GM21737 (cell line): Measurements from ENCODE around the gene BUD31.
"Not testable (repeated sequence)": the region's sequence is repeated elsewhere in the genome, so short reads cannot be mapped to it uniquely, and the experiment has no call there.

Experiments
- ATAC-seq: cut with Tn5 transposase; IDR thresholded peaks from one replicate; pipeline ENCODE4 v1.9.1; 2021; ENCODE audit warnings: mild to moderate bottlenecking, moderate library complexity; ENCODE audit not compliant: unreplicated experiment

BUD31 gene

DNA sequence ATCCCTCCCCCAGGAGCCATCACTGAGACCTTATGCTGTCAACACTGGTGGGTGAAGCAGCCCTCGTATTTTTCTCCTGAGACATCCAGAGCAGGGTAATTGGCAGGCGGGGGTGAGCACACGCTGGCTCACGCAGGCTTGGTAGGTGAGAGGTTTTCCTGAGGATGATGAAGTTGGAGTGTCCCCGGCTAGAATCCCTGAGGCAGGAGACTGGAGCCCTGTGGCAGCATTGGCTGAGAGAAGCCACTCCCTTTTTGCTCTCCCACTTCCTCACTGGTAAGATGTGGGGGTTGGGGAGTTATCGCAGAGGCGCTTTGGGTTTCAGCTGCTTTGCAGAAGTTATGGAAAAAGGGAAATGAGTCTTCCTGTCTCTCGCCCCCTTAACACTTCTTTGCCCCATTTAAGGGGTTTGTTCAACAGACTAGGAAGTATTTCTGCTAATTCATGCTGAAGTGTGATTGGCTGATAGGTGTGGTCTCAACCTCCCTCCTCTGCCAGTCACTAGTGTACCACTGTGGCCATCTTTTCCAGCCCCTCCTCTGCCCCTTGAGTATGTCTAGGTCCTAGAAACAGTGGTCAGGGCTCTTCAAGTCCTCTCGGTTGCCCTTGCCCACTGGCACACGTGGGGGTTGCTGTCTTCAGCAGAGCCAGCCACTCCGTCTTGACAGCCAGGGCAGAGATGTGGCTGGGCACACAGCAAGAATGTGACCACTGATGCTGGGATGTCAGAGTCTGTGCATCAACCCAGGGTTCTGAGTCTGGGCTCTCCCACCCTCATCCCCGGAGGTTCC is 28.5 kb upstream of the BUD31 start:
- peak; percentile 36 for ATAC-seq

DNA sequence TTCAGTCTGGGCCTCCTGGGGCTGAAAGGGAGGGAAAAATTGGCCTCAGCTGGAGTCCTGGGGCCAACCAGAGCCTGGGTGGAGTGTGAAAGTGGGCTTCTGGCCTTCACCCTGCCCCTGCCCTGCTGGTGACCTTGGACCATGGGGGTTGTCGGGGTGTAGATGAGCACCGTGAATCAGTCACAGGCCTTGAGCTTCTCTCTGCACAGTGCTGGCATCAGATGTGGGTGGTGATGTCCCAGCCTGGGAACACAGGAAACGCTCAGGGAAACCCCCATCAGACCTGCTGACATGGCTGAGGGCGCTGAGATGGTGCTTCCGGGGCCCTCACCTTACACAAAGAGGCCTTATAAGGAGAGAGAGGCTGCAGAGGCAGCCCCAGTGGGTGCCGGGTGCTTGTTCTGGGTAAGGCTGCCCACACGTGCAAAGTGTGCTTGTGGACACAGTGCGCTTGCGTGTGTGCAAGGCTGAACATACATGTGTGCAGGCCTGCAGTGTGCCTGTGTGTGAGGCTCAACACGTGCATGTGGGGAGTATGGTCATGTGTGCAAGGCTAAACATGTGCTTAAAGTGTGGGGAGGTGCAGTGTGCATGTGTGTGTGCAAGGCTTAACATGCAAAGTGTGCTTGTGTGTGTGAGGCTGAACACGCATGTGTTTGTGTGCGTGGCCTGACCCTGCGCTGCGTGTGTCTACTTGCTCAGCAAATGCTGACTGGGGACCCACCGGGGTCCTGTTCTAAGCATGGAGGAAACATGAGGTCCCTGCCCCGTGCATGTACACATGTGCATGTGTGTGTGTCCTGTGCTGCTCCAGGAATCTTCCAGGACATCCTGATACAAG is 27.7 kb upstream of the BUD31 start:
- peak; percentile 73 for ATAC-seq

DNA sequence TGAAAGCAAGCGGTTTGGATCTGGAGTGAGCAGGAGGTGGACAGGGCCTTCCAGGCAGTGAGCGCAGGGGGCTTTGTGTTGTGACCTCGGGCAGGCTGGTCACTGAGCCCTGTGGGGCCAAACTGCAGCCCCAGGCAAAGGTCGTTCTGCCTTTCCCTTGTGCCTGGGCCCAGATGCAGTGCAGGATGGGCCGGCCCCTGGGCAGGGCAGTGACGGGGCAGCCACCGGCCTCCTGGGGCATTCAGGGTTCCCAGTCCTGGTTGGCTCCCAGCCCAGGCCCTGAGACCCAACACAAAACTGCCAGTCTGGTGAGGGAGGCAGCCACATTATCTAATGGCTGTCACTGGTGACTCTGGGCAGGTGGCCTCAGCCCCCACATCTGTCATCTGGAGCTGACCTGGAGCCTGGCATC is 27.1 kb upstream of the BUD31 start:
- ATAC-seq = no peak

DNA sequence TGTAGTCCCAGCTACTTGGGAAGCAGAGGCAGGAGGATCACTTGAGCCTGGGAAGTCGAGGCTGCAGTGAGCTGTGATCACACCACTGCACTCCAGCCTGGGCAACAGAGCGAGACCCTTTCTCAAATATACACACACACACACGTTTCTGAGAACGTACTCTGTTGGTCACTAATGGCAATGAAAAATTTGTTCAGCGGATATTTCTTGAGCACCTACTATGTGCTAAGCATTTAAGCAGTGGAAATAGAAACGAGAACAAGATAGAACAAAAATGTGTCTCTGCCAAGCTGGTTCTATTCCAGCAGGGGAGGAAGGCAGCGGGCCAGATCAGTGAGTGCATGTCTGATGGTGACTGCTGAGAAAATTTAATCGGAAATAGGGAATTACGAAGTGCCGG is 25.6 kb upstream of the BUD31 start:
- no peak for ATAC-seq

DNA sequence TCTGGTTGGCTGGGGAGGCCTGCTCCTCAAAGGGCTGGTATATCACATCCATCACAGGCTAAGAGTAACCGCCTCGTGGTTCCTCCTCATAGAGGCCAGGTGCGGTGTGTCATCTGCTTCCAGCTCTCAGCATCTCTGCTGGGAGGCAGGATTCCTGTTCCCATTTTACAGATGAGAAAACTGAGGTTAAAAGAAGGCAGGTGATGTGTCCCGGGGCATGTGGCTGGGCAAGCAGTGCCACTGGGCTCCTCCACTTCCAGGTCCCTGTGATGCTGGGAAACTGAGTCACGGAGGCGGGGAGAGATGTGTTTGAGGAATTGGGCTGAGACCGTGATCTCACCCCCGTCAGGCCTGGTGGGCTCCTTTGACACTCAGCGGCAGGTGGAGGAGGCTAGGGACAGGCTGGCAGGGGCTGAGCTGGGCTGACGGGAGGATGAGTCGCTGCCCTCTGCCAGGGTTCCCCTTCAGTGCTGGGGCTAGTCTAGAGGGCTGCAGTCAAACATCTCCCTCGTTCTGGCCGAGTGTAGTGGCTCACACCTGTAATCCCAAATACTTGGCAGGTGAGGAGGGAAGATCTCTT is 24.9 kb upstream of the BUD31 start:
- ATAC-seq = no peak

DNA sequence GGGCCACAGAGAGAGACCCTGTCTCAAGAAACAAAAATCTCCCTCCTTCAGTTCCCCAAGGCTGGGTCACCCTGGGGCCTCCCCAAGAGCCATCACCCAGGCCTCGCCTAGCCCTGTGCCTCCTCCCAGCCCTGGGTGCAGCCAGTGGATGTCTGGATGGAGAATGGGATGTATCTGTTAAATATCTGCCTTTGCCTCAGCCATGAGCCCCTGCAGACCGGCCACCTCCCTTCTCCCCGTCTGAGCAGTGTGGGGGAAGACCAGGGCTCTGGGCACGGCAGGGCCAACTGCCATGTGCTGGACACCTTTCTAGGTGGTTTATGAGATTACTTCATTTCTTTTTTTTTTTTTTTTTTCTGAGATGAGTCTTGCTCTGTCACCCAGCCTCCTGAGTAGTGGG is 24.2 kb upstream of the BUD31 start:
- no peak for ATAC-seq

DNA sequence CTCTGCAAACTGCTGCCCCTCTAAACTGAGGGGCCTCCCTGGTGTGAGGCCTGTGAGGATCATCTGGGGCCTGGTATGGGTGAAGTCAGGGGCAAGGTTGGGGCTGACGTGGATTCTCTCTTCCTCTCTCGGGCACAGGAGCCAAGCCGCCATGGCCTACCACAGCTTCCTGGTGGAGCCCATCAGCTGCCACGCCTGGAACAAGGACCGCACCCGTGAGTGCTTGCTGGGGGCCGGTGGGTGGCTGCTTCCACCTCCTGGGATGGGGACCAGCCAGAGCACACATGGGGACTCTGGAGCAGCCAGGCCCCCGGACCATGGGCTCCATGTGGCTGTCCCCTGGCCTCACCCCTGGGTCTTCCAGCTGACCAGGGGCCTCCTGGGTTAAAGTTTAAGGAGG is 23.2 kb upstream of the BUD31 start:
- no peak for ATAC-seq

DNA sequence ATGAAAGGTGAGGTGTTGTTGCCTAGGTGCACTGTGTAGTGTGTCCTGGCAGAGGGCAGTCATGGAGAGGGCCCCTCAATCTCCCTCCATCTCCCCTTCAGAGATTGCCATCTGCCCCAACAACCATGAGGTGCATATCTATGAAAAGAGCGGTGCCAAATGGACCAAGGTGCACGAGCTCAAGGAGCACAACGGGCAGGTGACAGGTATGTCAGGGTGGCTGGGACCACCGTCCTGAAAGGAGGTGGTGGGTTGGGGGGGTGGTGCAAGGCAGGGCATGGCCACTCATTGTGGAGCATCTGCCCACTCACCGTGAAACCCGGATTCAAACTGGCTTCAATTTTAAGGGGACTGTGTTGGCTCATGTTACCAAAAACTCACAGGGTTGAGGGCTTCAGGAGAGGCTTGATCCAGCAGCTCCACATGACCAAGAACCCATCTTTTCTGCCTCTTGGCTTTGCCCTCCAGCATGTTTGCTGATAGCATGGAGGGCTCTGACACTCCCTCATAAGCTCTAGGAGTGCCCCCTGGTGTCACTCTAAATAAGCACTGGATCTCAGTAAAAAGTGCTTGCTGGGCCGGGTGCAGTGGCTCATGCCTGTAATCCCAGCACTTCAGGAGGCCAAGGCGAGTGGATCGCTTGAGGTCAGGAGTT is 22.1 kb upstream of the BUD31 start:
- no peak for ATAC-seq

DNA sequence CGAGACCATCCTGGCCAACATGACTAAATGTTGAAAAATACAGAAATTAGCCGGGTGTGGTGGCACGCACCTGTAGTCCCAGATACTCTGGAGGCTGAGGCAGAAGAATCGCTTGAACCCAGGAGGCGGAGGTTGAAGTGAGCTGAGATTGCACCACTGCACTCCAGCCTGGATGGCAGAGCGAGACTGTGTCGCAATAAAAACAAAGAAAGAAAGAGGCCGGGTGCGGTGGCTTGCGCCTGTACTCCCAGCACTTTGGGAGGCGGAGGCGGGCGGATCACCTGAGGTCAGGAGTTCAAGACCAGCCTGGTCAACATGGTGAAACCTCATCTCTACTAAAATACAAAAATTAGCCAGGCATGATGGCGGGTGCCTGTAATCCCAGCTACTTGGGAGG is 21.5 kb upstream of the BUD31 start:
- not testable (repeated sequence) for ATAC-seq

DNA sequence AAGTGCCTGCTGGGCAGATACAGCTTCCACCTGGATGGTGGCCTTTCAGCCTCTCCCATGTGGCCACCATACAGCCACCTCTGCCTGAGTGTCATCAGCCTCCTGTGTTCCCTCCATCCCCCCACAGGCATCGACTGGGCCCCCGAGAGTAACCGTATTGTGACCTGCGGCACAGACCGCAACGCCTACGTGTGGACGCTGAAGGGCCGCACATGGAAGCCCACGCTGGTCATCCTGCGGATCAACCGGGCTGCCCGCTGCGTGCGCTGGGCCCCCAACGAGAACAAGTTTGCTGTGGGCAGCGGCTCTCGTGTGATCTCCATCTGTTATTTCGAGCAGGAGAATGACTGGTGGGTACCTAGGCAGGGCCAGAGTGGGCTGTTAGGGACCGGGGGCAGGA is 20.9 kb upstream of the BUD31 start:
- no peak for ATAC-seq

DNA sequence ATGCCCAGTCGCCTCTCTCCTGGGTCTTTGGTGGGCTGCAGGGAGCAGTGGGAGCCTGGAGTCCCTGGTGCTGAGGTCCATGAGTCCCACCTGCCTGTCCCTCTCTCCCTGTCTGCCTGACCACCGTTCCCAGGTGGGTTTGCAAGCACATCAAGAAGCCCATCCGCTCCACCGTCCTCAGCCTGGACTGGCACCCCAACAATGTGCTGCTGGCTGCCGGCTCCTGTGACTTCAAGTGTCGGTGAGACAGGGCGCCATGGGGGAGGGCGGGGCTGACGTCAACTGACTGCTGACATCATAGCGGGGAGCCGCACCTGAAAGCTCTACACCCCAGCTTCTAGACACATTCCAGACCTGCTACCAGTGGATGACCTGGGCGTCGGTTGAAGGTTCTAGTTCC is 19.0 kb upstream of the BUD31 start:
- no peak for ATAC-seq

DNA sequence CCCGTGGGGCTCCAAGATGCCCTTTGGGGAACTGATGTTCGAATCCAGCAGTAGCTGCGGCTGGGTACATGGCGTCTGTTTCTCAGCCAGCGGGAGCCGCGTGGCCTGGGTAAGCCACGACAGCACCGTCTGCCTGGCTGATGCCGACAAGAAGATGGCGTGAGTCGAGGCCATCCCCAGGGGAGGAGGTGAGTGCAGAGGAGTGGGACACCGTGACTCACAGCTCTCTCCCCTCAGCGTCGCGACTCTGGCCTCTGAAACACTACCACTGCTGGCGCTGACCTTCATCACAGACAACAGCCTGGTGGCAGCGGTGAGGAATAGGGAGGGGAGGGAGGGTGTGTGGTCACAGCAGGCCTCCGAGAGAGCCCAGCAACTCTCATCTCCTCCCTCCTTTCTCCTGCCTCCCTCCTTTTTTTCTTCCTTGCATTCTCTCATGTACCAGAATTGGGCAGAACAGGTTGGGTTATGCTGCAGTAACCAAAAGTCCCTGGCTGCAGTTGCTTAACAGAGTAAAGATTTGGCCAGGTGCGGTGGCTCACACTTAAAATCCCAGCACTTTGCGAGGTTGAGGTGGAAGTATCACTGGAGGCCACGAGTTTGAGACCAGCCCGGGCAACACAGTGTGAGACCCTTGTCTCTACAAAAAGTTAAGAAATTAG is 17.7 kb upstream of the BUD31 start:
- no peak for ATAC-seq

DNA sequence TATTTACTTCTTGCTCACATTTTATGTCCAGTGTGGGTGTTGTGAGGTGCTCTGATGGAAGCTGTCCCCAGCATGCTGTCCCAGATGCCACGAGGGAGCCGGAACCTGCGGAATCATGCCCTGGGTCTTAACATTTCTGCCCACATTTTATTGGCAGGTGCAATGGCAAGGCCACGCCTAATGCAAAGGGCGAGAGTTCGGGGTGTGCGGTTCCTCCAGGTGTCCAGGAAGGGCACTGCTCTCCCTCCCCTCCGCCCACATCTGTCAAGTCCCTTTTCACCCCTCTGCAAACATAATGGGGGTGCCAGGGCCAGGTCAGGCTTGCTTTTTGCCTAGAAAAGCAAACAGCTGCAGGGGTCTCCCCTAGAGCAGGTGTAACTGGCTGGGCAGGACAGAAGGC is 16.7 kb upstream of the BUD31 start:
- no peak for ATAC-seq

DNA sequence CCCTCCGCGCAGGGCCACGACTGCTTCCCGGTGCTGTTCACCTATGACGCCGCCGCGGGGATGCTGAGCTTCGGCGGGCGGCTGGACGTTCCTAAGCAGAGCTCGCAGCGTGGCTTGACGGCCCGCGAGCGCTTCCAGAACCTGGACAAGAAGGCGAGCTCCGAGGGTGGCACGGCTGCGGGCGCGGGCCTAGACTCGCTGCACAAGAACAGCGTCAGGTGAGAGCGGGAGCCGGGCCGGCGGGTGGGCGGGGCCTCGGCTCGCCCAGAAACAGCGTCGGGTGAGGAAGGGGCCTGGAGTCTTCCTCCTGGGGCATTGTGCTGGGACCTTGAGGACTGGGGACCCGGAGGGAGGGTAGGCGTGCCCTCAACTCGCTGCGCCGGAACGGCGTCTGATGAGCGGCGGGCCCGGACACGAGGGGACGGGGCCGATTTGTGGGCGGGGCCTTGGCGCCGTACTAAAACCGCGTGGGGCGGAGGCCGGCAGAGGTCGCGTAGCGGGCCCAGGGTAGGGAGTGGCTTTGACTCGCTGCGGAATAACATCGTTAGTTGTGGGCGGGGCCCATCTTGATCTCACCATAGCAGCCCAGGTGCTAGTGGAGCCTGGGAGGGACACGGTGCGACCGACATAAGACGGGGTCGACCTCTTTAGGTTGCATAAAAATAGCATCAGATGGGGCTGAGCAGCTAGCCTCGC is 16.0 kb upstream of the BUD31 start:
- peak; percentile 46 for ATAC-seq

DNA sequence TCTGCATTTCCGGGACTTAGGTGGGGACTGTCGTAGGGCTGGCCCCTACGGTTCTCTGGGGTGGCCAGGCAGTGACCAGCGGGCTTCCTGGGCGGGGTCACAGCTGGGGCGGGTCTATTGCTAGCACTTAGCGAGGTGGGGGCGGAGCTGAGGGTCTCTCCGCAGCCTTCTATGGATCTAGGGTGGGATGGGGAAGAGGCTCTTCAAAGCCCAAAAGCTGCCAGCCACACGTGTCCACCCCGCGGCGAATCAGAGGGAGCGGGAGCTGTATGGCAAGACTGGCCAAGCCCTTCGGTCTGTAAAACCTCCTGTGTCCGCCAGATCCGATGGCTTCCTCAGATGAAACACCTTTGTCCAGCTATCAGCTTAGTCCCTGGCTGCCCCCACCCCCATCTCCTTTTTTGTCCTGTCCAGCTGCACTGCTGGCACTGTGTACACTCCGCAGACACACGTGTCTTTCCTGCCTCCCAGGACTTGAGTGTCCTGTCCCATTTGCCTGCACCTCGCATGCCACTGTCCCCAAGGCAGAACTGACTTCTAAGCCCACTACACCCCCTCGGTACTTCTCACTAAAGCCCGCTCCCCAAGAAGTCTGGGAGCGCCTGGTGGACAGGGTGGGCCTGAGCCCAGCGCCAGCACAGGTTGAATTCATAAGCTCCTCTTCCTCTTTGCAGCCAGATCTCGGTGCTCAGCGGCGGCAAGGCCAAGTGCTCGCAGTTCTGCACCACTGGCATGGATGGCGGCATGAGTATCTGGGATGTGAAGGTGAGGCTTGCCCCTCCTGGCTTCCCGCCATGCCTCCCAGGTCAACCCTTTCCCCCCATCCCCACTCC is 15.2 kb upstream of the BUD31 start:
- ATAC-seq = peak; percentile 25

DNA sequence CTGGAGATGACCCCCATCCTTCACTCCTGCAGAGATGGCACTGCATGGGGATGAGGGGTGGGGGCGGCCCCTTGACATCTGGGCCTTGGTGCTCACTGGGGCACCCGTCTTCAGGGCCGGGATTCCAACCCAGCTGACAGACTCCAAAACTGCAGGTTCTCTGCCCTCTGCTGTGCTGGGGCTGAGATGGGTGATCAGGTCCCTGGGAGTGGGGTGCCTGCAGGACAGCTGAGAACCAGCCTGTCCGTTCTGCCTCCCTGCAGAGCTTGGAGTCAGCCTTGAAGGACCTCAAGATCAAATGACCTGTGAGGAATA is 14.6 kb upstream of the BUD31 start:
- ATAC-seq = no peak

DNA sequence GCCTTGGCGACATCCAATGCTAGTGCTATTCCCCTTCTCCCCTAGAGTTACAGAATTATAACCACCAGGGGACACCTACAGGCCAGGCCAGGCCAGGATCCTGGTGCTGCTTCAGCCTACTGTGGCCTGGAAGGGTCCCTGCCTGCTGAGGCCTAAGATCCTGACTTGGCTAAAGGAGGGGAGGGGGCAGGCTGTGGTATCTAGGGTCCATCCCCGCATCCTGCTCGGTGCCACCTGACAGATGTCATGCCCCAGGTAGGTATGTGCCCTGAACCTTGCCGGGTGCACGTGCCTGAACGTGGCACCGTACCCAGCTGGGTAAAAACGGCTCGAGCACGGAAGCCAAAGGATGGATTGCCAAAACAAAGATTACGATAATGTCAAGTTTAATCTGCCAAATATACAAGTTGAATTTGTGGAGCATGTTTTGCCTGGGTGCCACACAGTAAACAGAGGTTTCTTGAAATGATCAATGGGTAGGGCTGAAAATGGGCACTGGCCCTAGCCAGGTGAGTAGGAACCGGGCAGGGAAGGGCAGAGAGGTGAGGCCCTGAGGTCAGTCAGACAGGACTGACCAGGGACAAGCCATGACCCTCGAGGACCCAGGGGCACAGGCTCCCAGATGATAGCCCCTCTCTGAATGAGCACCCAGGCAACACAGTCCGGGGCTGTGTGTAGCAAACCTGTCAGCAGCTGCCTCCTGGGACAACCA is 13.0 kb upstream of the BUD31 start:
- no peak for ATAC-seq

DNA sequence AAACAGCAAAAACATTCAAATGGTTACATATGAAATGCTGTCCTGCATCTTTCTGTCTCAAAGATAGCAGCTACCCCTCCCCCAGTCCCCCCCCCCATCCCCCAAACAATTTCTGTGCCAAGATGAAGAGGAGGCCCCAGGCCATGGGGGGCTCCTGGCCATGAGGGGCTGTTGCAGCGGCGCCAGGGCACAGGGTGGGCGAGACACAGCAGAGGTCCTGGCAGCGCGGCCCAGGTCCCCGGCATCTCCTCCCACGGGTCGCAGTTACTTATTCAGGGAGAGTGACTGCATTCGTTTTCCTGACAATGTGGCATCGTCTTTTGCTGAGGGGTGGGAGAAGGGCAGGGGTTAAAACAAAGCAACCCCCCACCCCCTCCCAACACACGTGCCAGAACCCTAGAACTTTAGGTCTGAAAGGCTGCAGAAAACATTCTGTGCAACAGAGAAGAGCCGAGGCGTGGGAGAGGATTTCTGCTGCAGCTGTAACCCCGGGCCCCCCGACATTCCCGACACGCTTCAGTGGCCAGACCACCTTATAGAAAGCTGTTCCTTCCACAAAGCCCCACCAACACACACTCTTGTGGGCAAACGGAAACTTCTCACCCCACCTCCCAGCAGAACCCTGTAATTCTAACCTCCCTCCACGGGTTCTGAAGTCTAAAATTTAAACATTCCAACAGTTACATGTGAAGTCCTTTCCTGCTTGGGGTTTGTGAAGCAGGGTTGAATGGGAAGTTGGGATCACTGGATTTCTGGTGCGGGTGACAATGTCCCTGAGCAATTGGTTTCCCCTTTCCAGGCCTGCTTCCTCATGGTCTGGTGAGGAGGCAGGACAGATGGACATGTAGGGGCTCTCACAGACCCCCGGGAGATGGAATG is 12.1 kb upstream of the BUD31 start:
- no peak for ATAC-seq
